Esophagus muscularis mucosa (tissue), 3 donors: ENCODE data around the gene SOWAHC.

ENCODE experiments used
- POLR2A ChIP-seq: fragments of 450-650 bp; IDR thresholded peaks from one replicate; pipeline ENCODE4 v1.6.1; 2017; ENCODE audit warnings: antibody characterized with exemption, moderate library complexity, mild to moderate bottlenecking, low read depth
- POLR2AphosphoS5 ChIP-seq, 2 donors: sonication (generic); formaldehyde crosslinking; IDR thresholded peaks; one replicate each; pipeline ENCODE4 v1.6.1; 2017; ENCODE audit warnings: antibody characterized with exemption in 2 of 2
- TF ChIP-seq, protein P1 (sequence below), 3 experiments: fragments of 200-600 bp in 2 of 3; fragments of 450-650 bp in 1 of 3; sonication (generic) in 2 of 3; IDR thresholded peaks; one replicate each; pipeline ENCODE4 v1.5.1; 2017 to 2019; ENCODE audit warnings: antibody characterized with exemption in 3 of 3, mild to moderate bottlenecking in 2 of 3, moderate library complexity in 1 of 3

DNA sequence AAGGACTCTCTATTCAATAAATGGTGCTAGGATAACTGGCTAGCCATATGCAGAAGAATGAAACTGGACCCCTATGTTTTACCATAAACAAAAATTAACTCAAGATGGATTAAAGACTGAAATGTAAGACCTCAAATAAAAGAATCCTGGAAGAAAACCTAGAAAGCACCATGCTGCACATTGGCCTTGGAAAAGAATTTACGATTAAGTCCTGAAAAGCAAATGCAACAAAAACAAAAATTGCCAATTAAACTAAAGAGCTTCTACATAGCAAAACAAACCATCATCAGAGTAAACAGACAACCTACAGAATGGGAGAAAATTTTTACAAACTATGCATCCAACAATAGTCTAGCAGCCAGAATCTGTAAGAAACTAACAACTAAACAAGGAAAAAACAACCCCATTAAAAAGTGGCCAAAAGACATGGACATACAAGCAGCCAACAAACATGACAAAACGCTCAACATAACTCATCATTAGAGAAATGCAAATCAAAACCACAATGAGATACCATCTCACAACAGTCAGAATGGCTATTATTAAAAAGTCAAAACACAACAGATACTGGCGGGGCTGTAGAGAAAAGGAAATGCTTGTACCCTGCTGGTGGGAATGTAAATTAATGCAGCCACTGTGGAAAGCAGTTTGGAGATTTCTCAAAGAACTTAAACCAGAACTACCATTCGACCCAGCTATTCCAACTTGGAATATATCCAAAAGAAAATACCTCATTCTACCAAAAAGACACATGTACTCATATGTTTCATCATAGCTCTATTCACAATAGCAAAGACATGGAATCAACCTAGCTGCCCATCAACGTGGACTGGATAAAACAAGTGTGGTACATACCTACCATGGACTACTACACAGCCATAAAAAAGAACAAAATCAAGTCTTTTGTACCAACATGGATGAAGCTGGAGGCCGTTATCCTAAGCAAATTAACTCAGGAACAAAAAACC lies 31.0 kb upstream of the SOWAHC start:
- TF ChIP-seq POLR2A (no peak), POLR2AphosphoS5 (IDR thresholded peaks at IDR 0.05) (no peak)
- TF ChIP-seq, protein P1, sequence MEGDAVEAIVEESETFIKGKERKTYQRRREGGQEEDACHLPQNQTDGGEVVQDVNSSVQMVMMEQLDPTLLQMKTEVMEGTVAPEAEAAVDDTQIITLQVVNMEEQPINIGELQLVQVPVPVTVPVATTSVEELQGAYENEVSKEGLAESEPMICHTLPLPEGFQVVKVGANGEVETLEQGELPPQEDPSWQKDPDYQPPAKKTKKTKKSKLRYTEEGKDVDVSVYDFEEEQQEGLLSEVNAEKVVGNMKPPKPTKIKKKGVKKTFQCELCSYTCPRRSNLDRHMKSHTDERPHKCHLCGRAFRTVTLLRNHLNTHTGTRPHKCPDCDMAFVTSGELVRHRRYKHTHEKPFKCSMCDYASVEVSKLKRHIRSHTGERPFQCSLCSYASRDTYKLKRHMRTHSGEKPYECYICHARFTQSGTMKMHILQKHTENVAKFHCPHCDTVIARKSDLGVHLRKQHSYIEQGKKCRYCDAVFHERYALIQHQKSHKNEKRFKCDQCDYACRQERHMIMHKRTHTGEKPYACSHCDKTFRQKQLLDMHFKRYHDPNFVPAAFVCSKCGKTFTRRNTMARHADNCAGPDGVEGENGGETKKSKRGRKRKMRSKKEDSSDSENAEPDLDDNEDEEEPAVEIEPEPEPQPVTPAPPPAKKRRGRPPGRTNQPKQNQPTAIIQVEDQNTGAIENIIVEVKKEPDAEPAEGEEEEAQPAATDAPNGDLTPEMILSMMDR (IDR thresholded peaks at IDR 0.05), result no peak
